HL-60 (cell line): Measurements from ENCODE around the gene STUM.

ENCODE experiments used
- GABPA ChIP-seq: IDR thresholded peaks from 2 replicates; pipeline ENCODE4 v1.6.1; 2012; ENCODE audit warnings: low read depth
- POLR2AphosphoS5 ChIP-seq: IDR thresholded peaks from 2 replicates; pipeline ENCODE4 v1.6.1; 2012; ENCODE audit warnings: low read depth
- REST ChIP-seq: IDR thresholded peaks from 2 replicates; pipeline ENCODE4 v1.6.1; 2012; ENCODE audit warnings: low read depth; ENCODE audit not compliant: insufficient replicate concordance
- TF ChIP-seq, protein P1 (sequence below): IDR thresholded peaks from one replicate; pipeline ENCODE4 v1.5.1; 2011; ENCODE audit warnings: low read length, control low read depth, inconsistent platforms; ENCODE audit not compliant: insufficient read depth

DNA sequence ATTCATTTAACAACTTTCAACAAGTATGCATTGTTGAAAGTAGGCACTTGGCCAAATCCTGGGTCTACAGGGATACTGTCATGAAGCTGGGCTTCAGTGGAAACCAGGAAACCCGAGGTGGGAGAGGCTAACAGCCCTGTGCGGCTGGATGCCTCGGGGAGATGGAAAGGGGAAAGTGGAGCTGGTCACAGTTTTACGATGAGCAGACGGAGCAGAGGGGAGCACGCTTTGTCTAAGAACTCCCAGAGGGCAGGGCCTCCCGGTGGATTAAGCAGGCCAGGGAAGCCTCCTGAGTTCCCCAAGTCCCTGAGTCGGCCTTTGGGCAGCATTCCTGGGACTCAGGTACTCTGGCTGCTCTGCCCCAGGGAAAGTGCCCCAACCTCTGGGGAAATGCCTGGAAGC is 23.8 kb downstream of the STUM start:
- TF ChIP-seq, protein P1, sequence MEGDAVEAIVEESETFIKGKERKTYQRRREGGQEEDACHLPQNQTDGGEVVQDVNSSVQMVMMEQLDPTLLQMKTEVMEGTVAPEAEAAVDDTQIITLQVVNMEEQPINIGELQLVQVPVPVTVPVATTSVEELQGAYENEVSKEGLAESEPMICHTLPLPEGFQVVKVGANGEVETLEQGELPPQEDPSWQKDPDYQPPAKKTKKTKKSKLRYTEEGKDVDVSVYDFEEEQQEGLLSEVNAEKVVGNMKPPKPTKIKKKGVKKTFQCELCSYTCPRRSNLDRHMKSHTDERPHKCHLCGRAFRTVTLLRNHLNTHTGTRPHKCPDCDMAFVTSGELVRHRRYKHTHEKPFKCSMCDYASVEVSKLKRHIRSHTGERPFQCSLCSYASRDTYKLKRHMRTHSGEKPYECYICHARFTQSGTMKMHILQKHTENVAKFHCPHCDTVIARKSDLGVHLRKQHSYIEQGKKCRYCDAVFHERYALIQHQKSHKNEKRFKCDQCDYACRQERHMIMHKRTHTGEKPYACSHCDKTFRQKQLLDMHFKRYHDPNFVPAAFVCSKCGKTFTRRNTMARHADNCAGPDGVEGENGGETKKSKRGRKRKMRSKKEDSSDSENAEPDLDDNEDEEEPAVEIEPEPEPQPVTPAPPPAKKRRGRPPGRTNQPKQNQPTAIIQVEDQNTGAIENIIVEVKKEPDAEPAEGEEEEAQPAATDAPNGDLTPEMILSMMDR: no peak
- TF ChIP-seq POLR2AphosphoS5 (no peak), REST (no peak), GABPA (no peak)
